HG03175 (cell line): ENCODE data around the gene BMF.

Experiments used
- ATAC-seq: cut with Tn5 transposase; IDR thresholded peaks from one replicate; pipeline ENCODE4 v1.9.1; 2021; ENCODE audit warnings: mild to moderate bottlenecking, moderate library complexity; ENCODE audit not compliant: unreplicated experiment

BMF gene

DNA sequence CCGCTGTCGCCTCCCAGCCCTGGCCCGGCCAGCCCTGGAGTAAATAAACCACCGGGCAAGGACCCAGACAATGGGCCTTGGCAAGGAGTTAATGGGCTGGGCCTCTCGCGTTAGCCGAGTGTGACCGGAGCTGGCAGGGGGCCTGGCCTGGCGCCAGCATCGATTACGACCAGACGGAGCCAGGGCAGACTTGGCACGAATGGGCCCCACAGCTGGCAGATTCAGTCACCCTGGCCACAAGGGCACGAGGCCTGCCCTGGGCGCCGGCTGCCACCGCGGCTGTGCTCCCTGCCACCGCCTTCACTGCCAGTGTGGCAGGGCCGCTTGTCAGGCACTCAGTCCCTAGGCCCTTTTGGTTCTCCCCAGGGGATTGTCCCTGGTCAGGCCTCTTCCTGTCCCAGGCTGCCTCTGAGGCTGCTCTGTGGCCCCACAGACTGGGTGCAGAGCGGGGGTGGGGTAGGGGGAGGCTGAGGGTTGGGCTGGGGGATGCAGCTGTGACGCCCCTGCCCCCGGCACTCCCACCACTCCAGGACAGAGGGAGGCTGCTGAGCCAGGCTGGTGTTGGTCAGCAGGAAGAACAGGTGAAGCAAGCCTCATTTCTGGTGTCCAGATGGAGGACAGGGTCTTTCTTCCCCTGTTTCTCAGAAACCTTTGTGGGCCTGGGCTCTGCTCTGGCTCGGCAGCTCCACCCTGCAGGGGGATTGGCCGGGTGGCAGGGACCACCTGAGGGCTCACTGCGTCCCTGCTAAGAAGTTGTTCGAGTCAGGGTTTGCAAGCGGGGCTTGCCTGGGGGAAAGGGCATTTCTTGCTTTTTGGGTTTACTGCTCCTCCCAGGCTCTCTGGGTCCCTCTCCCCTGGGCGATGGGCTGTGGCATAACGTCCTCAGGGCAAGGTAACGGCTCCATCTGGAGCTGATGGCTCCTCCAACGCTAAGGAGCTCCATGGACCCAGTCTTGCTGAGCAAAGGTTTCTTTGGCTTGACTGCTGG is 39.2 kb downstream of the BMF start:
- peak; percentile 81 for ATAC-seq

DNA sequence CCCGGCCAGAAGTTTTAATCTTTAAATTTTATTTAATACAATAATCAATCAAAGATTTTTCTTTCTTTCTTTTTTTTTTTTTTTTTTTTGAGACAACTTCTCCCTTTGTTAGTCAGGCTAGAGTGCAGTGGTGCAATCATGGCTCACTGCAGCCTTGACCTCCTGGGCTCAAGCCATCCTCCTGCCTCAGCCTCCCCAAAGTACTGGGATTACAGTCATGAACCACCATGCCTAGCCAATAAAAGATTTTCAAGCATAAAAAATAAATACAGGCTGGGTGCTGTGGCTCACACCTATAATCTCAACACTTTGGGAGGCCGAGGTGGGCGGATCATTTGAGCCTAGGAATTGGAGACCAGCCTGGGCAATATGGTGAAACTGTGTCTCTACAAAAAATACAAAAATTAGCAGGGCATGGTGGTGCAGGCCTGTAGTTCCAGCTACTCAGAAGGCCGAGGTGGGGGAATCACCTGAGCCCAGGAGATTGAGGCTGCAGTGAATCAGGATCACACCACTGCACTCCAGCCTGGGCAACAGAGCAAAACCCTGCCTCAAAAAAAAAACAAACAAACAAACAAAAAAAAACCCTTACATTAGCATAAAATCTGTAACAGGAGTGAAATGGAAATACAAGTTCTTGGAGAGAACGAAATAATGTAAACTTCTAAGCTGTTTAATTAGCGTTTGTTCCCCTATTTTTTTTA is 40.6 kb downstream of the BMF start:
- ATAC-seq = no peak

DNA sequence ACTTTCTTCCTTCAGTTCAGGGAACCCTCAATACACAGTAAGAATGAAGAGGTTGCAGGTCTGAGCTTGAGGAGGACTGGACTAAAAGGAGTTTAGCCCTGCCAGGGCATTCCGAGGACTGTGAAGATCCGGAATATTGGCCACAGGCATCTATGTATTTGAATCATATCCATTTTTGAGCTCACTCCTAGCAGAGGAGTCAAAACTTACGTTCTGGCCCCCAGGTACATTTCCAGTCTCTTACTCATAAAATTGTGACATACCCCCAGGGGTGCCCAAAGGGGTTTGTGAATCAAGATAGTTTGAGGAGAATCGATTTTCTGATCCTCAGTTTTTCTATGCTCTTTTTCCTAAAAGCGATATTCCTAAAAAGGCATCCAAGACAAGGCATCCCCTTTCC is 42.1 kb downstream of the BMF start:
- no peak for ATAC-seq

DNA sequence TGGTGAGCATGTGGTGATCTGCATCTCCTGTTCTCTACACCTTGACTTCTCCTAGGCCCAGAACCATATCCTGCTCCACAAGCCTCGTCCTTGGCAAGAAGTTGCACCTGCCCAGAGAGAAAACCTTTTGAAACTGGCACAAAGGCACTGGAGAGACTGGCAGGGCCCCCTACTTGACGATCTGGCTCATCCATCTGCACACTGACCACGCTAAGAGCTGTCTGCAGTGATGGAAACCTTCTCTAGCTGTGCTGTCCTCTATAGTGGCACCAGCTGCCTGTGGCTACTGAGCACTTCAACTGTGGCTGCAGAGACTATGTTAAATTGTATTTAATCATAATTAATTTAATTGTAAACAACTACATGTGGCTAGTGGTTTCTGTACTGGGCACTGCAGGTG is 43.5 kb downstream of the BMF start:
- no peak for ATAC-seq

DNA sequence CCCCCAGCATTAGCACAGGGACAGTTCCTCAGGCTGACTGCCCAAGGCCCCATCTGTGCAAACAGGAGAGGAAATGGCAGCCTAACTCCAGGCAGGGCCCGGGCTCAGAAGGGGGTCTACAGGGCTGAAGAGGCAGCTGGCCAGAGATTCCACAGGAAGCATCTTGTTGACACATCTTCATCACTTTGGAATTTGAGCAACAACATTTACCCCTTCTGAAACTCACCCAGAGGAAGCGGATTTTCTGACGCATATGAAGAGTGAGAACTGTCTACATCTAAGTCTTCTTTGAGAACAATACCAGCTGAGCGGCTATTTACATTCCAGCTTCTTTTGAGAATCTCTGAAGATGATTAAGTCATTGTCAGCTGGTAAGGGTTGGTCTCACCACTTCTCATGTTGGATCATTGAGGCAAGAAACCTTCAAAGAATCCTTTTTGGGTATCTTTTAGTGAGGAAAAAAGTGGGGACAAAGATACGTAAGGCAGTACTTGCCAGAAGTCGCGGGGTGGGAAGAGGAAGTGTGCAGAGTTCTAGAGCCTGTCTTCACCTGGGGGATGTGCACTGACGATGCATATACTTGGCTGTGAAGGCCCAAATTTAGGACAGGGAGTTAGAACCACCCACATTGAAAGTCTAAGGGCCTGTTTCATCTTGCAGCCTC is 44.3 kb downstream of the BMF start:
- ATAC-seq = no peak

DNA sequence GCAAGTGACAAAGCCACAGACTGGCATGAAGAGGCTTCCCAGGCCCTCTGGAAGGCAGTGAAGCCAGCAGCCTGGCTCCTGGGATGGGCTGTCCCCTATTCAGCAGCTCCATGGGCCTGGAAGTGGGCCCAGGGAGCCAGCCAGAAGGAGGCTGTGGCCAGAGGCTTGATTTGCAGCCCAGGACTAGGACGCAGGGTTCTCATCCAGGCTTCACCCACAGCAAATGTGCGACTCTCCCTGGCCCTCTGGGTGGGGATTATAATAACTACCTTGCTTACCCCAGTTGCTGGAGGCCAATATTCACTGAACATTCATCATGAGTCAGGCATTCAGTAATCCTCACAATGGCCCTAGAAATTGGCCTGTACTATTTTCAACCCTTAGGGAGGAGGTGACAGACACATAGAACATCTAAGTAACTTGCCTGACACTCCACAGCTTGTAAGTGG is 45.1 kb downstream of the BMF start:
- no peak for ATAC-seq

DNA sequence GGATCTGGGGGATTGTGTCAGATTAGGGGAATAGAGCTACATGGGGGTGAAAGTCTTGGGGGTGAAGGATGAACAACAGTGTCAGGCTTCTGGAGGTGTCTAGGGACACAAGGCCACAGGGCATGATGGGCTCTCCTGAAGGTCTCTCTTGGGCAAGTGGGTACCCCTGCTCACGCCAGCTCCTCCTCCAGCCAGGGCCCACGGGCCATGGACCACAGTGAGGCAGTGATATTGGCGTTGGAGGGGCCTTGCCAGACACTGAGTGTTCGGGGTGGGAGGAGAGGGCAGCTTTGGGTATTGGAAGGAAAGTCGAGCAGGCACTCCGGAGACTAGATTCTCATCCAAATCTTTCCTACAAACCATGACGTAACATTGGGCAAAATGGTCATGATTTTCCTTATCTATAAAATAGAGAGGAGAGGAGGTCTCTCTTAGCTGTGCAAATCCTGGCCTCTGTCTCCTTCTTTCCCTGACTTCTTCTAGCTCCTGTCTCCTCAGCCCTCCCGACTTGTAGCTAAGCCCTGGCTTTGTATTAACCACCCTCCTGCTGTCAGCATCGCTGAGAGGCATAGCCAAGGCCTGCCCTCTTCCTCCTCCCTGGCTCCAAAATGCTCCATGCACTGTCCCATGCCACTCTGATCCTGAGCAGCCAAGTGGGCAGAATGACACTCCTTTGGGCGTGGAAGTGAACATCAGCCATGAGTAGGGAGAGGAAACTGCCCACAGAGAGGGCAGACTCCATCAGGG is 45.7 kb downstream of the BMF start:
- ATAC-seq = no peak

DNA sequence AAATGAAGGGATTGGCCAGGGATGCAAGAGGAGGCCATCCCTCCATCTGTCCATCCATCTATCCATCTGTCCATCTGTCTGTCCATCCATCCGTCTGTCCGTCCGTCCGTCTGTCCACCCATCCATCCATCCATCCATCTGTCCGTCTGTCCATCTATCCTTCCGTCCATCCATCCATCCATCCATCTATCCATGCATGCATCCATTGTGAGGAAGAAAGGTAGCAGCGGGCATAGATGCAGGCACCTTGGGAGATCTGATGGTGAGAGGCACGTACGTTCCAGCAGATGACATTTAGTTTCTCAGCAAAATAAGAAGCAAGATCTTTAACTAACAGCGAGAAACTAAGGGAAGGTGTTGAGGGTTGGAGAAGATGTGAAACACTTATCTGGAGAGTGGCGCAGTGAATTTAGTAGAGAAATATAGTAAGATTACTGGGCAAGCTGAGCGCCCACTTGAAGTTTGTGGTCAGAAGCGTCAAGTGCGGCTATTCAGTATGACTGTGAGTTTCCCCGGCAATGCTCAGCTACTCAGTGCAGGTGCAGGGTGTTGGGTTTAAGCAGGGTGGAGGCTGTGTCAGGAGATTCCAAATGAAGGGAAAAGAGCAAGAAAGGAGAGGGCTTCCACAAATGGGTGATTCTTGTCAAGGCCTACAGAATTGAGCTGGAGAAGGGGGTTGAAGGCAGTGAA is 47.3 kb downstream of the BMF start:
- peak; percentile 80 for ATAC-seq

DNA sequence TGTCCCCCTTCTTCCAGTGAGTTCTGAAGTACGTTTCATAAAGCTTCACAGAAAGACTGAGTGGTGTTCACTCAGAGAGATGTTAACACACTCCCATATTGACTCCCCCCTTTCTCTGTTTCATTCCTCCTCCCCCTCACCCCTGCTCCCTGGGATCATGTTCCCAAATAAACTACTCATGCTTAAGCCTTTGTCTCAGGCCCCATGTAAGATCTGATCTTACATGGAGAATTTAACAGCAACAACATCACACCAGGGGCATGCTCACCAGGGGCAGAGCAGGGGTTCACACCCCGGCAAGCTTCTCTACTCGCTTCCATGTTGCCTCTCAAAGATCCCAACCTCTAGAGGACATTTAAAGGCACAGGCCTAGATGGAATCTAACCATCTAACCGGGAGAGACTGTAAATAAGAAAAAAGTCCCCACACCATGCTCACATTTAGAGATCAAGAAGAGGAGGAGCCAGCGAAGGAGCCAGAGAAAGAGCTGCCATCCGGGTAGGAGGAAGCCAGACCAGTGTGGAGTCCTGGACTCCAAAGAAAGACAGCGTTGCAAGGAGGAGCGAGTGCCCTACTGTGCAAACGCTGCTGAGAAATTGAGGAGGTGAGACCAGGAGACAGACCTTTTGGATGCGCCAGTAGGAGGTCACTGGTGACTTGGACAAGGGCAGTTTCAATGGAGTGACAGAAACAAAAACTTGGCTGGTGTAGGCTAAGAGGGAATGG is 48.3 kb downstream of the BMF start:
- no peak for ATAC-seq

DNA sequence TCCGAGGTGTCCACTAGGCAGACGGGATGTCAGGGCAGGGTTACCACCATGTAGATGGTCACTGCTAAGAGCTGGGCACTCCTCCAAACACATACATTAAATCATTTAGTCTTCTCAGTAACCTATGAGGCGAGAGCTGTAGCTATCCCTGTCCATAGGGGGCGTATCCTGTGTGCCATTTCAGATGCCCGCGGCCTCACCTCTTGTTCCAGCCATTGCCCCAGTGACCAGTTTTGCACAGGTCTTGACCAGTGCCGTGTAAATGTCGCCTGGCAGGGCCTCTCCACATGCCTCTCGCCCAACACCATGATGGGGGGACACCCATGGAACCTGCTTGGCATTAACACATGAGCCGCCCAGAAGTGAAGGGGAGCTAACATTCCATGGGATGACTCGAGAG is 48.9 kb downstream of the BMF start:
- ATAC-seq = no peak

DNA sequence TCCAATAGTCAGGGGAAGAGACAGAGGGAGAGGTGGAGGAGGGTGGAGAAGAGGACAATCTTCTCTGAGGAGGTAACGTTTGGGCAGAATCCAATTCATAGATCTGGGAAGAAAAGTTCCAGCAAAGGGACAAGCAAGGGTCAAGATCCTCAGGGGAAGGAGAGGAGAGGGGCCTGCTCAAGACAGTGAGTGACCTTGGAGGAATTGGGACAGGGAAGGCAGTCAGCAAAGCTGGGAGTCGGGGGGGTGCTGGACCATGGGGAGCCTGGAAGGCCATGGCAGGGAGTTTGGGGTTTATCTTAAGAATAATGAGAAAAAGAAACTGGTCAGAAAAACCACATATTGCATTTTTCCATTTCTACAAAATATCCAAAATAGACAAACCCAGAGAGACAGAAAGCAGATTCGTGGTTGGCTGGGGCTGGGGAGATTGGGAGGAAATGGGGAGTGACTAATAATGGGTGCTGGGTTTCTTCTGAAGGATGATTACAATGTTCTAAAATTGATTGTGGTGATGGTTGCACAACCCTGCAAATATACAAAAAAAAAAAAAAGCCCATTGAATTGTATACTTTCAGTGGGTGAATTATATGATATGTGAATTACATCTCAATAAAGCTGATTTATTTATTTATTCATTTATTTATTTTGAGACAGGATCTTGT is 50.1 kb downstream of the BMF start:
- no peak for ATAC-seq

DNA sequence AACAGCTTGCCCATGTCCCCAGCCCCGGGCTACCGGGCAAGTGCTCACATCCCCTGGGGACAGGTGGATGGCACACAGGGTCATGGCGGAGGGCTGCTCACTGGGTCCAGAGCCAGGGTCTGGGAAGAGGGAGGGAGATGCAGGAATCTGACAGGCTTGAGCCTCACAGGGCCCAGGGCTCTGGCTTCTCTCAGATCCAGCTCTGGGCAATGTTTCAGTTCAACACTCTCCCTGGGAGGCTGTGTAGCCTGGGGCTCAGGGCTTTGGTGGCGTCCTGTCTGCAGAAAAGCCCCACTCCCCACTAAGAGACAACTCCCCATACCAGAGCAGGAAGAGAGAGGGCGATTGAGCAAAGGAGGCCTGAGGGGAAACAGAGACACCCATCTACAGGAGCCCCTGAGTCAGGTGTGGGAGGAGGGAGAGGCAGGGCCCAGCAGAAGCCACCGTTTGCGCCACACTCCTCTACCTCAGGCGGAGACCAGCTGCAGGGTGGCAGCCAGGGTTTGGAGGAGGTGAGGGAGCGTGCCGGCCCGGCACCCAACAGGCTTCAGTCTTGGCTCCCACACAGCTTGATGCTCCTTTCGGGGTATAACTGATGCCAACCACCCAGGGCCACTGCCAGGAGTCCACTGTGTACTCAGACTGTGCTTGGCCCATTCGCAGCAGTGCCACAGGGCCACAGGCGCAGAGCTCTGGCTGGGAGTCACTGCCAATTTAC is 52.9 kb downstream of the BMF start:
- no peak for ATAC-seq

DNA sequence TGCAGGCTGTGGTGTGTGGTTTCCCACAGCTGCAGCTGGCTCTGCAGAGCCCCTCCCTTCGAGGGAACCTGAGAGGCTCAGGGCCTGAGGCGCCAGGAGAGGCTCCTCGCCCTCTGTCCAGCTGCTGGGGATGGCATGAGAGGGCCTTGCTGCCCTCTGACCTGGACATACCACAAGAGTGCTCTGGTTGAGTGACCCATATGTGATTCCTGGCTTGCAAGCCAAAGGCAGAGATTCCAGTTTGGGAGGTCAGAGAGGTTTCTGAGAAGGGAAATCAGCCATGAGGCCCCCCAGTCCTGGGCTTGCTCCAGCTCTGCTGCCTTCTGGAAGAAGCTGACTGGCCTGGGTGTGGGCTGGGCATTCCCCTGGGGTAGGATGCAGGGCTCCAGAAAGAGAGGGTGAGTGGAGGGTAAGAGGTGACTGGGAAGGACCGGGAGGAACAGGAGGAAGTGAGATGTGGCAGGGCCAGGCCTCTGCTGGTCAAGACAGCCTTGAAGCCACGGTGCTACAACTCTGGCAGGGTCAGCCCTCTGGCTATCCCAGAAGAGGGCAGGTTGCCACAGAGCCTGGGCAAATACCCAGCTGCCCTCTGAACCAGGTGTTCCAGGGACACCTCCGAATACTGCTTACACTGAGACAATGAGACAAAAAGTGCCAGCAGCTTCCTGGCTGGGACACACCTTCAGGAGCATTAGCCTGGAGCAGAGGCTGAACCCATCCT is 53.7 kb downstream of the BMF start:
- ATAC-seq = peak; percentile 83

DNA sequence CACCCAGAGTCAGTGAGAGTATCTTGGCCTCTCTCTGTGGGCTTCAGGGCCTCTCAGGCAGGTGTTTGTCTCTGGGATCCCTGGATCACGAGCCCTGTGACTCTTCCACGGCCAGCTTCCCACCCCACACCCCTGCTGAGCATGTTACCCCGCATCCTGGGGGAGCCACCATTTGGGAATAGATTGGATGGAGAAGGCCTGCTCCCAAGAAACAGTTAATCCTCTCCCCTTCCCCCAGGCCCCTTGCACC is 54.1 kb downstream of the BMF start:
- peak; percentile 53 for ATAC-seq

DNA sequence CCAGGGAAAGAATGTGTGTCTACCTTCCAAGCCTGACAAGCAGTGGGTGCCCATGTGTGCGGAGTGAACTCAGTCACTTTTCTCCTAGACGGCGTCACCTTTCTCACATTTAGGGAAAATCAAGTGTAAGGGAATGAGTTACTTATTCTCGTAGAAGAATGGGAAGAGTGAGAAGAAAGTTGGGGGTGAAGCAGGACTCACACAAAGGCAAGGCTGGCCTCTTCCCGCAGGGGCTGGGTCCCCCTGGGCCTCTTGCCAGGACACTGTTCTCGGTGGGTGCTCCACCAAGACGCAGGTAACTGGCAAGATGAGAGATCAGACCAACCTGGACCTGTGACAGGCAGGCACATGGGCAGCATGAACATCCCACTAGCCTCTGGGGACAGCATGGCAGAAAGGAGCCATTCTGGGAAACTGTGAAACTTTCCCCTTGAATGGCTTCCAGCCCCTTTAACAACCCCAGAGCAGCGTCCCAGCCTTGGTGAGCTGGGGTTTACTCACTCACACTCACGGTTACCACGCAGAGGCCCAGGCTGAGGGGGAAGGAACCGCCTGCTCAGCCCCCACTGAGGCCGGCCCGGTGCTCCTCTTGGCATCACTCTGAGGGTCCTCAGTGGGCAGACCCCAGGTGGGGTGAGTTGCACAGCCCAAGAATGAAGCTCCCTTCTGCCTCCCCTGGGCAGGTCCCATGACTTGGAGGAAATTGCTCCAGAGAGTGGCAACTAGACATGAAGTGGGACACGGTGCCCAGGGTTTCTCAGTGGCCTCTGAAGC is 54.7 kb downstream of the BMF start:
- ATAC-seq = peak; percentile 18

DNA sequence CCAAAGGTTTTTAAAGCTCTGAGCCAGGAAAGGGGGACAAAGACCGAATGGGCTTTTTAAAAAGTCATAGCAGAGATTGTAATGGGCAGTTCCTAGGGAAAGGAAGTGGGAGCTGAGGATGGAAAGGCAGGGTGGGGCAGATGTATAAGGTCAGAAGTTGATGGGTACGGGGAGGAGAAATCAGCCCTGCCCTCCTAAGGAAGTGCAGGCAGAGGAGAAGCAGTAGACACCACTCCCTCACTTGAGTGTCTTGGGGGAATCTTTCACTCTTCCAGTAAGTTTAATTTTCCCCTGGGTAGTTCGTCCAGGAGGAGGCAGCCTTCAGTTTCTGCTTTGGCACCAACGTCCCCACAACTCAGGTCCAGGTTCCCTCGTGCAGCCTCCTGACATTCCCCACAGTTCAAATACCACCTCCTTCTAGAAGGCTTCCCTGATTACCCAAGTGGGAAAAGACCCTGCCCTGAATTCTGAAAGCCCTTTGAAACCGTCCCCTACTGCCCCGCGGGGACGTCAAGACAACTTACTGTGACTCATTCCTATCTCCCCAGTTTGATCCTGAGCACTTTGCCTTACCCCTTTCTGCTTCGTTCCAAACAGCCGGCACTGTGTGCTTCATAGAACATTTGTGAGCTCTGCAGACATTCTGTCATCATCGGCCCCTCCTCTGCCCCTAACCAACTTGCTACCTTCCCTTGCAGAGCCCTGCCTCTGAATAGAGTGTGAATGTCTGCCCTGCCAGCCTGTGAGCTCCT is 55.4 kb downstream of the BMF start:
- ATAC-seq = no peak

DNA sequence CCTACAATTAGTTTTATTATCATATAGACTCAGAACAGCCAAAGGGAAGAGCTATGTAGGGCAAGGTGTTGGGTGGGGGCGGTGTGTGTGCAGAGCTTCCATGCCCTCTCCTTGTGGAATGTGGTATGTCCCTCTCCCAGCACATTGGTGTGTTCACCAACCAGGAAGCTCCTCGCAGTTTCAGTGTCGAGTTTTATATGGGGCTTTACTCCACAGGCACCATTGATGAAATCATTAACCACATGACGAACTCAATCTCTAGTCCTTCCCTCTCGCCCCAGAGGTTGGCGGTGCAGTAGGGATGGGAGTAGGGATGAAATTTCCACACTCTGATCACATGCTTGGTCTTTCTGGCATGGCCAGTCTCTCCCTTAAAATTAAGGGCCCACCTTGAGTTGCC is 56.1 kb downstream of the BMF start:
- ATAC-seq = no peak
